Prostate gland (tissue), 2 donors: ENCODE measurements around the gene BTBD18.

ENCODE experiments used
- CTCF ChIP-seq, 4 experiments: fragments of 200-600 bp in 2 of 4; fragments of 450-650 bp in 2 of 4; sonication (generic) in 2 of 4; IDR thresholded peaks; 1 replicate in 3 of 4; 2 replicates in 1 of 4; pipeline ENCODE4 v1.5.1; 2016 to 2019; ENCODE audit warnings: antibody characterized with exemption in 4 of 4, mild to moderate bottlenecking in 2 of 4, moderate library complexity in 2 of 4
- POLR2AphosphoS5 ChIP-seq: sonication (generic); formaldehyde crosslinking; IDR thresholded peaks from one replicate; pipeline ENCODE4 v1.6.1; 2017; ENCODE audit warnings: antibody characterized with exemption

GRCh38 chr11:57776031-57776521 lies 24.5 kb upstream of the BTBD18 start:
- TF ChIP-seq POLR2AphosphoS5 (no peak), CTCF (IDR thresholded peaks at IDR 0.05) (no peak)
